ENCODE measurements around the gene POC1A.
"Not testable (repeated sequence)": the region's sequence is repeated elsewhere in the genome, so short reads cannot be mapped to it uniquely, and the experiment has no call there.

POC1A gene

DNA sequence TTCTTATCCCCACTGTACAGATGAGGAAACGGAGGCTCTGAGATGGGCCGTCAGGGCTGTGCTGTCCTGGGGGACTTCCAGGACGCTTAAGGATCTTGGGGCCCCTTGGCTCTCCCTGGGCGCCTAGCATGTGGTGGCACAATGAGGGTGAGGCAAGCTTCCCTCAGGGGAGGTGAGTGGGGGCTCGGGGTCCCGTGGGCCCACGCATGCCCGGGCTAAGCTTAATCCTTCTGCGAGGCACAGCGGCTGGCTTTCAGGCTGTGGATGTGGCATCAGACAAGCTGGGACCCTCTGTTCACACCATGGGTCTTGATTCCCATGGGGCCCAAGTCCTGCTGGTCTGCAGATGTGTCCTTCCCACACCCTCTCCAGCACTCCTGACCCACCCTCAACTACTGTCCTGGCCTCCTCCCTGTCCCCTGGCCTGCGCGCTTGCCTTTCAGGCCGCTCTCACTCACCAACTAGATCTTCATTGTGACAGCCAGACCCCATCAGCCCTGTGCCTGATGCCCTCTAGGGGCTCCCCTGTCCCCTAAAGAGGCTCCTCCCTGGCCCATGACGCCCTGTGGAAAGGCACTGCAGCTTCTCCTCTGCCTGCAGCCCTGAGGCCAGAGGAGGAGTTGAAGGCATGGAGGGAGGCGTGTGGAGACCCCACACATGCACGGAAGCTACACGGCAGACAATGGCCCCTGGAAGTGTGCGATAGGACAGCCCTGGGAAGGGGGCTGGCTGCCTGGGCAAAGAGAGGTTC is 109.2 kb downstream of the POC1A start:
- TF ChIP-seq, protein P1, sequence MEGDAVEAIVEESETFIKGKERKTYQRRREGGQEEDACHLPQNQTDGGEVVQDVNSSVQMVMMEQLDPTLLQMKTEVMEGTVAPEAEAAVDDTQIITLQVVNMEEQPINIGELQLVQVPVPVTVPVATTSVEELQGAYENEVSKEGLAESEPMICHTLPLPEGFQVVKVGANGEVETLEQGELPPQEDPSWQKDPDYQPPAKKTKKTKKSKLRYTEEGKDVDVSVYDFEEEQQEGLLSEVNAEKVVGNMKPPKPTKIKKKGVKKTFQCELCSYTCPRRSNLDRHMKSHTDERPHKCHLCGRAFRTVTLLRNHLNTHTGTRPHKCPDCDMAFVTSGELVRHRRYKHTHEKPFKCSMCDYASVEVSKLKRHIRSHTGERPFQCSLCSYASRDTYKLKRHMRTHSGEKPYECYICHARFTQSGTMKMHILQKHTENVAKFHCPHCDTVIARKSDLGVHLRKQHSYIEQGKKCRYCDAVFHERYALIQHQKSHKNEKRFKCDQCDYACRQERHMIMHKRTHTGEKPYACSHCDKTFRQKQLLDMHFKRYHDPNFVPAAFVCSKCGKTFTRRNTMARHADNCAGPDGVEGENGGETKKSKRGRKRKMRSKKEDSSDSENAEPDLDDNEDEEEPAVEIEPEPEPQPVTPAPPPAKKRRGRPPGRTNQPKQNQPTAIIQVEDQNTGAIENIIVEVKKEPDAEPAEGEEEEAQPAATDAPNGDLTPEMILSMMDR (IDR thresholded peaks at IDR 0.05; ENCODE audit: low read depth, low read length), result peak; percentile 37
- H3K9me3 ChIP-seq (ENCODE audit: severe bottlenecking), result no peaks in the 10 kb centered on the region
- DNase-seq, result peak; percentile 57
- H3K27me3 ChIP-seq (ENCODE audit: insufficient read depth, low read depth, severe bottlenecking), result no peaks in the 10 kb centered on the region
- H3K27ac ChIP-seq, result peak overlapping the region; percentile 85
- H3K36me3 ChIP-seq, result peaks cover 18% of the 10 kb centered on the region
- H3K4me3 ChIP-seq (ENCODE audit: low read depth, low read length), result no peak overlapping the region

DNA sequence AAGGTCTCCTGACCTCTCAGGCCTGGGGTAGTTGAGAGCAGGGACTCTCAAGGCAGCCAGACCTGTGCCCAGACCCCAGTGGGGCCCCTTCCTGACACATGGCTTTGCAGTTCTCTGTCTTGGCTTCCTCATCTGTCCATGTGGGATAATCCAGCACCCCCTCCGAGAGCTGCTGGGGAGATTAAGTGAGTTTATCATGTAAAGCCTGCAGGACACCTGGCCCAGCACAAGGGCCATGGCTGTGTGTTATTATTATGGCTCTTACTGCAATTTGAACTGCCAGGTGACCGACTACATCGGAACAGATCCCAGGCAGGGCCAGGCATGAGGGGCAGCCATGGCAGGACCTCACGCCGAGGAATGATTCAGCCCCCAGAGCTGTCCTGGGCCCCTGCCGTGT is 110.5 kb downstream of the POC1A start:
- Histone ChIP-seq H3K36me3 (peaks cover 5% of the 10 kb centered on the region), H3K27ac (peak overlapping the region; percentile 85), H3K4me3 (ENCODE audit: low read depth, low read length) (peak overlapping the region; percentile 5; the same call in 1 of the 2 replicates), H3K27me3 (ENCODE audit: insufficient read depth, low read depth, severe bottlenecking) (no peaks in the 10 kb centered on the region), H3K9me3 (ENCODE audit: severe bottlenecking) (no peaks in the 10 kb centered on the region)
- DNase-seq, result peak; percentile 94
- TF ChIP-seq, protein P1 (IDR thresholded peaks at IDR 0.05; ENCODE audit: low read depth, low read length), result no peak

DNA sequence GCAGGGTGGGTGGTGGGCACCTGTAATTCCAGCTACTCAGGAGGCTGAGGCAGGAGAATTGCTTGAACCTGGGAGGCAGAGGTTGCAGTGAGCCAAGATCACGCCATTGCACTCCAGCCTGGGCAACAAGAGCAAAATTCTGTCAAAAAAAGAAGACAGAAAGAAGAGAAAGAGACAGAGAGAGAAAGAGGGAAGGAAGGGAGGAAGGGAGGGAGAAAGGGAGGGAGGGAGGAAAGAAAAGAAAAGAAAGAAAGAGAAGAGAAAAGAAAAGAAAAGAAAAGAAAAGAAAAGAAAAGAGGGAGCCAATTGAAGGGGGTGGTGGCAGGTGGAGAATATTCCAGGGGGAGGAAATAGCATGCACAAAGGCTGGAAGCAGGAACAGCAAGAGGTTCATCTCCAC is 111.2 kb downstream of the POC1A start:
- DNase-seq, result not testable (repeated sequence)

DNA sequence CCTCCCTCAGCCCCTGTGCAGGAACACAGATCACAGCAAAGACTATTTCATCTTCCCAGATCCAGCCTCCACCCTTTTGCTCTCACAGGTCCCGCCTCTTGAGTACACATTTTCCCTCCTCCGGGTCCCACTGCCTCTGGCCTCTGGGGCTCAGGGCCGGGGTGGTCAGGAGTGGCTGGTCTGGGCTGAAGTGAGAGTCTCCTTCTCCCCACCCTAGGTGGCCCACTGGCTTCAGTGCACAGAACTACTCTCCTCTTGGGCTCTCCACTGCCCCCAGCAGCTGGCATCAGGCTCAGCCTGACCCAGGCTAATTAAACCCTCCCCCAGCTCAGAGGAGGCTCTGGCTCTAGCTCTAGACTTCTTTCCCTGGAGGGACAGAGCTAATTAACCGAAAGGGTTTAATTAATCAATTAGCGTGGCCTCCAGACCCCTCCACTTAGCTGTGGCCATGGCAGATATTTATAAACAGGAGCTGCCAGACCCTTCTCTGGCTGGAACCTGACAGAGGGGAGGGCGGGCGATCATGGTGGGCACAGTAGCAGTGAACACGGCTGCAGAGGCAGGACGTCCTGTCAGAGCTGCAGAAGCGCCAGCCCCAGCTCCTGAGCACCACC is 113.0 kb downstream of the POC1A start:
- no peaks in the 10 kb centered on the region for H3K9me3 ChIP-seq (ENCODE audit: severe bottlenecking)
- DNase-seq, result peak; percentile 69
- peak overlapping the region; percentile 85 for H3K27ac ChIP-seq
- no peaks in the 10 kb centered on the region for H3K36me3 ChIP-seq
- no peaks in the 10 kb centered on the region for H3K27me3 ChIP-seq (ENCODE audit: insufficient read depth, low read depth, severe bottlenecking)
- TF ChIP-seq, protein P1 (IDR thresholded peaks at IDR 0.05; ENCODE audit: low read depth, low read length), result peak; percentile 67
- no peak overlapping the region for H3K4me3 ChIP-seq (ENCODE audit: low read depth, low read length)

More for the DNA sequence above, 111.2 kb downstream of the POC1A start:
- not testable (repeated sequence) for H3K27me3 ChIP-seq (ENCODE audit: insufficient read depth, low read depth, severe bottlenecking); H3K9me3 ChIP-seq (ENCODE audit: severe bottlenecking); H3K4me3 ChIP-seq (ENCODE audit: low read depth, low read length); H3K36me3 ChIP-seq
- H3K27ac ChIP-seq, result peak overlapping the region; percentile 85

DNA sequence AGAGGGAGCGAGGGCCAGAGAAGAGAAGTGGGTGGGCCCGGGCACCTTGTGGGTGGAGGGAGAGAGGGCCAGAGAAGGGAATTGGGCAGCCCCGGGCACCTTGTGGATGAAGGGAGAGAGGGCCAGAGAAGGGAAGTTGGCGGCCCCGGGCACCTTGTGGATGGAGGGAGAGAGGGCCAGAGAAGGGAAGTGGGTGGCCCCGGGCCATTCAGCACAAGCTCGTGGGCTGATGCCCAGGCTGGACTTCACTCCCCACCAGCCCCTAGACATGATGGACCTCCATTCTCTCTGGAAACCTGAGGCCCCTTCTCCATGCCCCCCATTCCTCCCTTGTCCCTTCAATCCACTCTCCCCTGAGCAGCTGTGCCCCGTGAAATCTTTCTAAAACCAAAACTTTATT is 113.6 kb downstream of the POC1A start:
- peak overlapping the region; percentile 85 for H3K27ac ChIP-seq
- TF ChIP-seq, protein P1 (IDR thresholded peaks at IDR 0.05; ENCODE audit: low read depth, low read length), result no peak
- DNase-seq, result no peak
- no peaks in the 10 kb centered on the region for H3K27me3 ChIP-seq (ENCODE audit: insufficient read depth, low read depth, severe bottlenecking)
- no peaks in the 10 kb centered on the region for H3K36me3 ChIP-seq
- H3K9me3 ChIP-seq (ENCODE audit: severe bottlenecking), result no peaks in the 10 kb centered on the region
- H3K4me3 ChIP-seq (ENCODE audit: low read depth, low read length), result no peak overlapping the region

DNA sequence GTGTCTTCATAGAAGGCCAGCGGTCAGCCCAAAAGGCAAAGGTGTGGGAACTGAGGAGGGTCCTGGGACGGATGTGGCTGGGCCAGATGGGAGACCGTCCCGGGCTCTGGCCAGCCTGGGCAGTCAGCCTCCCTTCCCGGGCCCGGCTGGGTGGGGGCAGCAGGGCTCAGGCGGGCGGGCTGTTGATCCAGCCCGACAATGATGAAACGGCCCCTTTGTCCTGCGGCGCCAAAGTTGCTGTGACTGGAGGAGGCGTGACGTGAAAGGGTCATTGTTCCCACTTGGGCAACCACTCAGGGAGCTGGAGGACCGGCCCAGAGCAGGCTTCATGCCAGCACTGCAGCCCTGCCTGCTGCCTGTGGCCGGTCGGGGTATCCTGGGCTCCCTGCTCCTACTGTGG is 114.4 kb downstream of the POC1A start:
- TF ChIP-seq, protein P1 (IDR thresholded peaks at IDR 0.05; ENCODE audit: low read depth, low read length), result no peak
- DNase-seq, result no peak
- Histone ChIP-seq H3K4me3 (ENCODE audit: low read depth, low read length) (no peak overlapping the region), H3K36me3 (no peaks in the 10 kb centered on the region), H3K27me3 (ENCODE audit: insufficient read depth, low read depth, severe bottlenecking) (no peaks in the 10 kb centered on the region), H3K27ac (no peak overlapping the region), H3K9me3 (ENCODE audit: severe bottlenecking) (no peaks in the 10 kb centered on the region)

Measured in WERI-Rb-1 (cell line).